Sigmoid colon (tissue), 7 donors: ENCODE results near the gene SRF. TPM values are rescaled to one million over a fixed set of nuclear protein-coding genes. Genes with fewer than 3 reads are reported as not detected.

Experiments
- DNase-seq: peaks from one replicate; pipeline ENCODE4 v3.0.0-alpha.2; 2019
- H3K27ac ChIP-seq, 4 donors: fragments of 200-600 bp; sonication (generic); one replicate each; pipeline ENCODE4 v1.5.1; 2016 to 2019; ENCODE audit warnings: mild to moderate bottlenecking in 1 of 4
- H3K27me3 ChIP-seq, 3 donors: fragments of 200-600 bp; sonication (generic); one replicate each; pipeline ENCODE4 v1.5.1; 2019; ENCODE audit warnings: mild to moderate bottlenecking in 1 of 3
- H3K36me3 ChIP-seq, 4 donors: fragments of 200-600 bp; sonication (generic); one replicate each; pipeline ENCODE4 v1.5.1; 2016 to 2019
- H3K4me1 ChIP-seq, 4 donors: fragments of 200-600 bp; sonication (generic); one replicate each; pipeline ENCODE4 v1.5.1; 2017 to 2019
- H3K4me3 ChIP-seq, 4 donors: fragments of 200-600 bp; sonication (generic); one replicate each; pipeline ENCODE4 v1.5.1; 2017 to 2019; ENCODE audit warnings: mild to moderate bottlenecking in 2 of 4, moderate library complexity in 1 of 4
- H3K9me3 ChIP-seq, 4 donors: fragments of 200-600 bp in 3 of 4; sonication (generic) in 3 of 4; one replicate each; pipeline versions ENCODE4 v1.5.1 to v1.6.1; 2013 to 2019
- EP300 ChIP-seq, 4 donors: sonication (generic); formaldehyde crosslinking; IDR thresholded peaks; one replicate each; pipeline ENCODE4 v1.6.1; 2017; ENCODE audit warnings: antibody characterized with exemption in 4 of 4
- POLR2A ChIP-seq, 2 donors: fragments of 450-650 bp; IDR thresholded peaks; one replicate each; pipeline ENCODE4 v1.6.1; 2016; ENCODE audit warnings: antibody characterized with exemption in 2 of 2, mild to moderate bottlenecking in 2 of 2, moderate library complexity in 2 of 2
- POLR2AphosphoS5 ChIP-seq, 4 donors: sonication (generic); formaldehyde crosslinking; IDR thresholded peaks; one replicate each; pipeline ENCODE4 v1.6.1; 2017; ENCODE audit warnings: antibody characterized with exemption in 4 of 4
- WGBS, 2 donors: extraction: QIAGEN DNeasy Blood & Tissue Kit; methylation state at CpG; one replicate each; pipeline ENCODE4 v1.1.7; 2013; 5-methylcytosine and 5-hydroxymethylcytosine counted together
- intact Hi-C: fragments of 100-400 bp; cut with DNase I; formaldehyde crosslinking; loops from one replicate; pipeline ENCODE4 v1.15.1; 2023
- polyA plus RNA-seq, 3 donors: library from polyadenylated mRNA; stranded (reverse); fragments of 200-250 nt; gene quantifications; one replicate each; pipeline ENCODE4 v1.2.3, GENCODE V29; 2013
- total RNA-seq, 4 donors: library from RNA; depleted of rRNA; stranded (reverse); fragments of >200 nt; gene quantifications; one replicate each; pipeline ENCODE4 v1.1.0, GENCODE V29; 2016
- TF ChIP-seq, protein P1 (sequence below), 4 experiments: fragments of 450-650 bp in 3 of 4; fragments of 200-600 bp in 1 of 4; IDR thresholded peaks; one replicate each; pipeline ENCODE4 v1.5.1; 2016 to 2019; ENCODE audit warnings: antibody characterized with exemption in 4 of 4, mild to moderate bottlenecking in 3 of 4, moderate library complexity in 2 of 4
- donor health status: healthy with polysubstance abuse.
- donor health status: Bipolar disorder and iron deficiency.
- donor health status: healthy.

Gene SRF
- total and polyA plus RNA-seq, 7 donors: 12.6 to 96.9 (median 64.2) TPM

DNA sequence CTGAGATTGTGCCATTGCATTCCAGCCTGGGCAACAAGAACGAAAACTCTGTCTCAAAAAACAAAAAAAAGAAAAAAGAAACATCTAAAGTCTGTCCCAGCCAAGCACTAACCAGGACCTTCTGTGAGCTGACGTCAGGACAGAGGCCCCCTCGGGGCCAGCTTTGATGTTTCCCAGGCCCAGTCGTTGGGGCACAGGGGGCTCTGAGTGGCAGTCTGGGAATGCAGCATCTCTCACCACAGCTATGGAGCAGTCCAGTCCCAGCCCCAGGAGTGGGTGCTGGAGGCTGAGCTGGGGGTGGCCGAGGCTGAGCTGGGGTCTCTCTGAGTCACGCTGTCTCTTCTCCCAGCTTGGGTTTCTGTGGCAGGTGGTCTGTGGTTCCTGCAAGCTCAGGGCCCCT, 46.0 kb upstream of the SRF start:
- TF ChIP-seq EP300 (IDR thresholded peaks at IDR 0.05): no peak
- TF ChIP-seq POLR2AphosphoS5 (IDR thresholded peaks at IDR 0.05): no peak
- no peak for TF ChIP-seq POLR2A (IDR thresholded peaks at IDR 0.05)
- TF ChIP-seq, protein P1, sequence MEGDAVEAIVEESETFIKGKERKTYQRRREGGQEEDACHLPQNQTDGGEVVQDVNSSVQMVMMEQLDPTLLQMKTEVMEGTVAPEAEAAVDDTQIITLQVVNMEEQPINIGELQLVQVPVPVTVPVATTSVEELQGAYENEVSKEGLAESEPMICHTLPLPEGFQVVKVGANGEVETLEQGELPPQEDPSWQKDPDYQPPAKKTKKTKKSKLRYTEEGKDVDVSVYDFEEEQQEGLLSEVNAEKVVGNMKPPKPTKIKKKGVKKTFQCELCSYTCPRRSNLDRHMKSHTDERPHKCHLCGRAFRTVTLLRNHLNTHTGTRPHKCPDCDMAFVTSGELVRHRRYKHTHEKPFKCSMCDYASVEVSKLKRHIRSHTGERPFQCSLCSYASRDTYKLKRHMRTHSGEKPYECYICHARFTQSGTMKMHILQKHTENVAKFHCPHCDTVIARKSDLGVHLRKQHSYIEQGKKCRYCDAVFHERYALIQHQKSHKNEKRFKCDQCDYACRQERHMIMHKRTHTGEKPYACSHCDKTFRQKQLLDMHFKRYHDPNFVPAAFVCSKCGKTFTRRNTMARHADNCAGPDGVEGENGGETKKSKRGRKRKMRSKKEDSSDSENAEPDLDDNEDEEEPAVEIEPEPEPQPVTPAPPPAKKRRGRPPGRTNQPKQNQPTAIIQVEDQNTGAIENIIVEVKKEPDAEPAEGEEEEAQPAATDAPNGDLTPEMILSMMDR (IDR thresholded peaks at IDR 0.05): no peak
- no peak for DNase-seq
- no peak overlapping the region for H3K4me3 ChIP-seq
- WGBS, 2 donors: 78 to 87% methylated on average over 6 of the region's 6 CpGs
- intact Hi-C loops: no loop called here
- H3K36me3 ChIP-seq: no peaks in the 10 kb centered on the region
- peaks cover 0 to 16% (median 6%) of the 10 kb centered on the region in 4 donors for H3K4me1 ChIP-seq
- H3K27ac ChIP-seq: no peak overlapping the region
- peaks cover 0 to 10% (median 0%) of the 10 kb centered on the region in 3 donors for H3K27me3 ChIP-seq
- no peaks in the 10 kb centered on the region for H3K9me3 ChIP-seq

DNA sequence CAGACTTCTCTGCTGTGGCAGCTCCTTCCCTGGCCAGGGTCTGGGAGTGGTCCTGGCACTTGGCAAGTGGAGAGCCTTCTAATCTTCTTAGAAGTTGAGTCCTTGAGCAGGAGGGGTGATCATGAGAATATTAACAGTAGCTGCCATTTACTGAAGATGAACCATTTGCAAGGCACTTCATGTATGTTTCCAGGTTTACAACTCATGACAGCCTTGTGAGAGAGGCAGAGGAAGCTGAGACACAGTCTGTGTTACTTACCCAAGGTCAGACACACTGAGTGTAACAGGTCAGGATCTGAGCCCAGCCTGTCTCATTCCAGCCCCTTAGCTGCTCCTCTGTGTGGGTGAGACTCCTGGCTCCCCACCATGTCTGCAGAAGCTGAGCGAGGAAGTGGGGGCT, 45.5 kb upstream of the SRF start:
- H3K4me1 ChIP-seq: peaks cover 0 to 16% (median 6%) of the 10 kb centered on the region in 4 donors
- H3K36me3 ChIP-seq: no peaks in the 10 kb centered on the region
- TF ChIP-seq POLR2AphosphoS5 (IDR thresholded peaks at IDR 0.05): no peak
- TF ChIP-seq, protein P1 (IDR thresholded peaks at IDR 0.05): no peak
- TF ChIP-seq EP300 (IDR thresholded peaks at IDR 0.05): no peak
- no peak for TF ChIP-seq POLR2A (IDR thresholded peaks at IDR 0.05)
- intact Hi-C loops: no loop called here
- H3K9me3 ChIP-seq: no peaks in the 10 kb centered on the region
- 88 to 92% methylated on average over 1 of the region's 1 CpG for WGBS, 2 donors
- no peak overlapping the region for H3K27ac ChIP-seq
- no peak for DNase-seq
- peaks cover 0 to 10% (median 0%) of the 10 kb centered on the region in 3 donors for H3K27me3 ChIP-seq
- H3K4me3 ChIP-seq: no peak overlapping the region

DNA sequence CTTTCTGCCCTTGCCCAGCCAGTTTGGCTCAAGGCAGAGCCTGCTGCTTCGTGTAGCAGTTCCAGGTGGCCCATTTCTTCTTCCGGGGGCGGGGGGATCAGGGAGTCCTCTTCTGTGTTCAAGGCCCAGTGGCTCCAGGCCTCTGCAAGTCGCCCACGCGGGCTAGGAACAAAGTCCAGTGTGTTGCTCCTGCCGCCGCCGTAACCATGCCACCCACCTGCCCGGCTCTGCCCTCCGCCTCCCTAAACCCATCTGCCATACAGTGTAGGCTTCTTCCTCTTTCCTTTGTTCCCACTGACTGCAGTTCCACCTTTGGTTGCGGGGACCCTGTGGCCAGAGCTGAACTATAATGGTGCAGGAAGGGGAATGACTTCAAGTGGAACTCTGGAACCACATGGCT, 43.9 kb upstream of the SRF start:
- Histone ChIP-seq H3K27me3 (peaks cover 0 to 8% (median 0%) of the 10 kb centered on the region in 3 donors), H3K4me1 (peaks cover 0 to 16% (median 6%) of the 10 kb centered on the region in 4 donors), H3K36me3 (no peaks in the 10 kb centered on the region), H3K27ac (no peak overlapping the region), H3K4me3 (no peak overlapping the region), H3K9me3 (no peaks in the 10 kb centered on the region)
- no peak for DNase-seq
- WGBS, 2 donors: 26 to 69% methylated on average over 12 of the region's 12 CpGs
- intact Hi-C loops: no loop called here
- no peak for TF ChIP-seq EP300 (IDR thresholded peaks at IDR 0.05)
- no peak for TF ChIP-seq POLR2A (IDR thresholded peaks at IDR 0.05)
- TF ChIP-seq, protein P1 (IDR thresholded peaks at IDR 0.05): no peak
- no peak for TF ChIP-seq POLR2AphosphoS5 (IDR thresholded peaks at IDR 0.05)

DNA sequence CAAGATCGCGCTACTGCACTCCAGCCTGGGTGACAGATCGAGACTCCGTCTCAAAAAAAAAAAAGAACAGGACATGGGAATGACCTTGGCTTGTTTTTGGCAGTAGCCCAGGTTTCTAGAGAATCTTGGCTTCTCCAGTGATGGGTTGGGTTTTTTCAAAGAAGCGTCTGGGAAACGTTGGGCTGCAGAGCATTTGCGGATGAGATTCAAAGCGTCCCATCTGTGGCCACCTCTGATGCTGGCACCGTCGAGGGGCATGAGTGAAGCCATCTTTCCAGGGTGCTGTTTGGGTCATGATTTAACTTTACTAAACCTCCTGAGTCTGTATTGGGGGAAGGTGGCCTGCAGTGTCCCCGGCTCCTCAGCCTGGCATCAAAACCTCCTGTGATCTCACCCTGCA, 43.2 kb upstream of the SRF start:
- no peaks in the 10 kb centered on the region for H3K9me3 ChIP-seq
- peaks cover 0 to 8% (median 0%) of the 10 kb centered on the region in 3 donors for H3K27me3 ChIP-seq
- peaks cover 0 to 16% (median 6%) of the 10 kb centered on the region in 4 donors for H3K4me1 ChIP-seq
- H3K4me3 ChIP-seq: no peak overlapping the region
- no peaks in the 10 kb centered on the region for H3K36me3 ChIP-seq
- no peak for TF ChIP-seq POLR2A (IDR thresholded peaks at IDR 0.05)
- TF ChIP-seq EP300 (IDR thresholded peaks at IDR 0.05): no peak
- no peak for TF ChIP-seq POLR2AphosphoS5 (IDR thresholded peaks at IDR 0.05)
- TF ChIP-seq, protein P1 (IDR thresholded peaks at IDR 0.05): no peak
- H3K27ac ChIP-seq: no peak overlapping the region
- no peak for DNase-seq
- WGBS, 2 donors: 69 to 71% methylated on average over 11 of the region's 11 CpGs
- intact Hi-C loops: no loop called here

DNA sequence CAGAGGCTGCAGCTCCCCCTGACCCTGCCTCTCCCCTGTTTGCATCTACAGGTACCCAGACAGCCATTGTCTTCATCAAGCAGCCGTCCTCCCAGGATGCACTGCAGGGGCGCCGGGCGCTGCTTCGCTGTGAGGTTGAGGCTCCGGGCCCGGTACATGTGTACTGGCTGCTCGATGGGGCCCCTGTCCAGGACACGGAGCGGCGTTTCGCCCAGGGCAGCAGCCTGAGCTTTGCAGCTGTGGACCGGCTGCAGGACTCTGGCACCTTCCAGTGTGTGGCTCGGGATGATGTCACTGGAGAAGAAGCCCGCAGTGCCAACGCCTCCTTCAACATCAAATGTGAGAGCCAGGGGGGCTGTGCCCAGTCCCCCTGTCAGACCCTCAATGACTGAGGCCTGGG, 42.1 kb upstream of the SRF start:
- WGBS, 2 donors: 86 to 90% methylated on average over 16 of the region's 16 CpGs
- peaks cover 0 to 6% (median under 1%) of the 10 kb centered on the region in 4 donors for H3K4me1 ChIP-seq
- intact Hi-C loops: no loop called here
- peaks cover 0 to 8% (median 0%) of the 10 kb centered on the region in 3 donors for H3K27me3 ChIP-seq
- H3K4me3 ChIP-seq: no peak overlapping the region
- no peaks in the 10 kb centered on the region for H3K9me3 ChIP-seq
- TF ChIP-seq POLR2A (IDR thresholded peaks at IDR 0.05) (no peak), EP300 (IDR thresholded peaks at IDR 0.05) (no peak)
- H3K36me3 ChIP-seq: no peaks in the 10 kb centered on the region
- DNase-seq: no peak
- H3K27ac ChIP-seq: no peak overlapping the region
